Keratinocyte (primary cell): ENCODE results near the gene TRPC4AP. TPM values are rescaled to one million over a fixed set of nuclear protein-coding genes. Genes with fewer than 3 reads are reported as not detected.

ENCODE experiments used
- DNase-seq: peaks from one replicate; pipeline ENCODE4 v3.0.0-alpha.2; 2011; ENCODE audit warnings: low read depth, missing footprints, low spot score
- FAIRE-seq: peaks from 2 replicates; lab custom pipeline; 2011; peaks lifted over from hg19 to GRCh38; lab: Jason Lieb, UNC
- H2AFZ ChIP-seq: 2 replicates; pipeline ENCODE4 v1.6.0; 2012; ENCODE audit warnings: low read length, control low read depth, inconsistent platforms; ENCODE audit not compliant: control insufficient read depth
- H3K27ac ChIP-seq: 2 replicates; pipeline ENCODE4 v1.5.1; 2011; ENCODE audit warnings: low read length; ENCODE audit not compliant: control insufficient read depth, insufficient read depth
- H3K27me3 ChIP-seq: 3 replicates; pipeline ENCODE4 v1.6.0; 2011; ENCODE audit warnings: low read length; ENCODE audit not compliant: control insufficient read depth, insufficient read depth; ENCODE audit errors: extremely low read depth
- H3K36me3 ChIP-seq, 2 experiments: 2 replicates in 1 of 2; 3 replicates in 1 of 2; pipeline ENCODE4 v1.5.1; 2011; ENCODE audit warnings: low read length in 2 of 2, mild to moderate bottlenecking in 1 of 2; ENCODE audit not compliant: control insufficient read depth in 2 of 2, insufficient read depth in 2 of 2; ENCODE audit errors: extremely low read depth in 1 of 2
- H3K4me1 ChIP-seq: 3 replicates; pipeline ENCODE4 v1.5.1; 2011; ENCODE audit warnings: low read length; ENCODE audit not compliant: control insufficient read depth, insufficient read depth; ENCODE audit errors: extremely low read depth
- H3K4me2 ChIP-seq: 3 replicates; pipeline ENCODE4 v1.6.0; 2011; ENCODE audit warnings: low read depth, low read length; ENCODE audit not compliant: control insufficient read depth, insufficient read depth; ENCODE audit errors: extremely low read depth
- H3K4me3 ChIP-seq, 3 experiments: fragments of 200-600 bp in 1 of 3; sonication (generic) in 1 of 3; 2 replicates in 2 of 3; 3 replicates in 1 of 3; pipeline ENCODE4 v1.5.1; 2011 to 2016; ENCODE audit warnings: low read length in 3 of 3, mild to moderate bottlenecking in 3 of 3, control low read depth in 2 of 3, inconsistent platforms in 1 of 3, low read depth in 1 of 3, mixed read lengths in 1 of 3, mixed run types in 1 of 3, moderate library complexity in 1 of 3; ENCODE audit not compliant: control insufficient read depth in 2 of 3, insufficient read depth in 2 of 3; ENCODE audit errors: extremely low read depth in 1 of 3
- H3K79me2 ChIP-seq: 2 replicates; pipeline ENCODE4 v1.6.0; 2012; ENCODE audit warnings: low read length; ENCODE audit not compliant: control insufficient read depth, insufficient read depth
- H3K9ac ChIP-seq: 3 replicates; pipeline ENCODE4 v1.6.0; 2011; ENCODE audit warnings: low read length; ENCODE audit not compliant: control insufficient read depth, insufficient read depth; ENCODE audit errors: extremely low read depth
- H3K9me1 ChIP-seq: 3 replicates; pipeline ENCODE4 v1.6.0; 2011; ENCODE audit warnings: low read length; ENCODE audit not compliant: control insufficient read depth, insufficient read depth; ENCODE audit errors: extremely low read depth
- H3K9me3 ChIP-seq: 2 replicates; pipeline ENCODE4 v1.5.1; 2012; ENCODE audit warnings: low read depth, low read length; ENCODE audit not compliant: control insufficient read depth
- H4K20me1 ChIP-seq: 3 replicates; pipeline ENCODE4 v1.6.0; 2011; ENCODE audit warnings: low read length; ENCODE audit not compliant: control insufficient read depth, insufficient read depth; ENCODE audit errors: extremely low read depth
- EZH2 ChIP-seq: IDR thresholded peaks from one replicate; pipeline ENCODE4 v1.6.1; 2012; ENCODE audit warnings: inconsistent platforms, mild to moderate bottlenecking, low read length, moderate library complexity
- dilution Hi-C: fragments of 300-500 bp; cut with MboI; formaldehyde crosslinking; loops from one replicate; pipeline ENCODE4 v1.7.0; 2020; ENCODE audit warnings: low sequenced_read_pairs; ENCODE audit not compliant: extremely low pct_ligation_motif_present
- polyA plus RNA-seq, 5 experiments: library from polyadenylated mRNA; depleted of rRNA in 3 of 5; stranded (reverse) in 3 of 5; stranded (forward) in 1 of 5; unstranded in 1 of 5; fragments of >200 nt; gene quantifications; 1 replicate in 1 of 5; 2 replicates in 3 of 5; 3 replicates in 1 of 5; pipeline versions ENCODE4 v1.2.1 to v1.2.3, GENCODE V29; 2011 to 2012; ENCODE audit warnings: missing spikeins in 2 of 5, low read depth in 1 of 5, low replicate concordance in 1 of 5
- TF ChIP-seq, protein P1 (sequence below), 3 experiments: IDR thresholded peaks in 1 of 3; conservative IDR thresholded peaks in 1 of 3; optimal IDR thresholded peaks in 1 of 3; 2 replicates in 2 of 3; 3 replicates in 1 of 3; pipeline versions ENCODE3 to v1.5.1; 2011; ENCODE audit warnings: low read length in 3 of 3, mild to moderate bottlenecking in 3 of 3, moderate library complexity in 2 of 3, control low read depth in 1 of 3, inconsistent platforms in 1 of 3; ENCODE audit not compliant: insufficient read depth in 2 of 3; ENCODE audit errors: extremely low read depth in 1 of 3

TRPC4AP gene
- polyA plus RNA-seq, 1 donor (not counting 4 experiments of a cell fraction or from before 2014, with no cell fraction given) = 53.9 TPM

DNA sequence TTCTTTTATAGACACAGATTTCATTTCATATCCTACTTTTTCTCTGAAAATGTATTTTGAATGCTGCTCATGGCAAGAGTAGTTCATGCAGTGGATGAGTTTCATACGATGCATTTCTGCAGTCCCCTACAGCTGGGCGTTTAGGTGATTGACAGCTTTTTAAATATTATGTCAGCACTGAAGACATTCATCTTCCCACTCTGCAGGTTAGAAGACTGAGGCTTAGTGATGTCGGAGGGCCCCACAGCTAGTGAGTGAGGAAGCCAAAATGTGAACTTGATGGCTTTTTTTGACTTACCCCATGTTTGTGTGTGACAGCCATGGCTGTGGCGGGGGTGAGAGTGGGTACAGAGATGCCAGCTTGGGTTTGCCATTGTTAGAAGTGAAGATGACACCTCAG, 103.5 kb downstream of the TRPC4AP start:
- no peak overlapping the region for H3K4me2 ChIP-seq
- peaks cover 0 to 1% of the 10 kb centered on the region in 2 experiments for H3K36me3 ChIP-seq
- dilution Hi-C loops = no loop called here
- H3K27ac ChIP-seq = no peak overlapping the region
- TF ChIP-seq, protein P1, sequence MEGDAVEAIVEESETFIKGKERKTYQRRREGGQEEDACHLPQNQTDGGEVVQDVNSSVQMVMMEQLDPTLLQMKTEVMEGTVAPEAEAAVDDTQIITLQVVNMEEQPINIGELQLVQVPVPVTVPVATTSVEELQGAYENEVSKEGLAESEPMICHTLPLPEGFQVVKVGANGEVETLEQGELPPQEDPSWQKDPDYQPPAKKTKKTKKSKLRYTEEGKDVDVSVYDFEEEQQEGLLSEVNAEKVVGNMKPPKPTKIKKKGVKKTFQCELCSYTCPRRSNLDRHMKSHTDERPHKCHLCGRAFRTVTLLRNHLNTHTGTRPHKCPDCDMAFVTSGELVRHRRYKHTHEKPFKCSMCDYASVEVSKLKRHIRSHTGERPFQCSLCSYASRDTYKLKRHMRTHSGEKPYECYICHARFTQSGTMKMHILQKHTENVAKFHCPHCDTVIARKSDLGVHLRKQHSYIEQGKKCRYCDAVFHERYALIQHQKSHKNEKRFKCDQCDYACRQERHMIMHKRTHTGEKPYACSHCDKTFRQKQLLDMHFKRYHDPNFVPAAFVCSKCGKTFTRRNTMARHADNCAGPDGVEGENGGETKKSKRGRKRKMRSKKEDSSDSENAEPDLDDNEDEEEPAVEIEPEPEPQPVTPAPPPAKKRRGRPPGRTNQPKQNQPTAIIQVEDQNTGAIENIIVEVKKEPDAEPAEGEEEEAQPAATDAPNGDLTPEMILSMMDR (optimal IDR thresholded peaks at IDR 0.05 in 1 of 3, IDR thresholded peaks at IDR 0.05 in 1 of 3, conservative IDR thresholded peaks at IDR 0.05 in 1 of 3; ENCODE audit: extremely low read depth in 1 of 3, insufficient read depth in 2 of 3, low read length in 3 of 3) = no peak
- TF ChIP-seq EZH2 = no peak
- H4K20me1 ChIP-seq = no peaks in the 10 kb centered on the region
- H3K4me3 ChIP-seq = no peak overlapping the region
- FAIRE-seq = no peak
- peaks cover 17% of the 10 kb centered on the region for H3K27me3 ChIP-seq
- H3K9me1 ChIP-seq = no peaks in the 10 kb centered on the region
- no peak for DNase-seq
- H2AFZ ChIP-seq = no peak overlapping the region
- no peaks in the 10 kb centered on the region for H3K79me2 ChIP-seq
- no peak overlapping the region for H3K9ac ChIP-seq
- no peaks in the 10 kb centered on the region for H3K9me3 ChIP-seq
- no peaks in the 10 kb centered on the region for H3K4me1 ChIP-seq

DNA sequence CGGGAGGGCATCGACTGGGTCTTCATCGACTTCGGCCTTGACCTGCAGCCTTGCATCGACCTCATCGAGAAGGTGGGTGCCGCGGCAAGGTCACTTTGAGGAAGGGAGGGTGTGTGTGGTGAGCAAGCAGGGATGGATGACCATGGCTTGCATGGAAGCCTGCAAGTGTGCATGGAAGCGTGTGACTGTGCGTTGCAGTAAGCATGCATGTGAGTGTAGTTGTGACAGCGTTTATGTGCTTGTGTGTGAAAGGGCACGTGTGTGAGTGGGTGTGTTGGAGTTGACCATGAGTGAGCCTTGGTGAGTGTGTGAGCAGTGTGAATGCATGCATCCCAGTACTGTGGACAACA, 104.4 kb downstream of the TRPC4AP start:
- FAIRE-seq (no peak), DNase-seq (no peak)
- dilution Hi-C loops = no loop called here

More for the DNA sequence above, 104.4 kb downstream of the TRPC4AP start:
- Histone ChIP-seq H3K9ac (no peak overlapping the region), H3K4me2 (no peak overlapping the region), H3K9me1 (no peaks in the 10 kb centered on the region), H3K79me2 (no peaks in the 10 kb centered on the region), H3K4me1 (no peaks in the 10 kb centered on the region), H3K36me3 (peaks cover 0 to 1% of the 10 kb centered on the region in 2 experiments), H3K27me3 (peaks cover 24% of the 10 kb centered on the region), H4K20me1 (no peaks in the 10 kb centered on the region), H2AFZ (no peak overlapping the region), H3K4me3 (no peak overlapping the region), H3K9me3 (no peaks in the 10 kb centered on the region), H3K27ac (no peak overlapping the region)
- TF ChIP-seq, protein P1 (optimal IDR thresholded peaks at IDR 0.05 in 1 of 3, IDR thresholded peaks at IDR 0.05 in 1 of 3, conservative IDR thresholded peaks at IDR 0.05 in 1 of 3; ENCODE audit: extremely low read depth in 1 of 3, insufficient read depth in 2 of 3, low read length in 3 of 3) = no peak
